WTC11 (cell line): ENCODE measurements around the gene GASK1A. TPM values are rescaled to one million over a fixed set of nuclear protein-coding genes. Genes with fewer than 3 reads are reported as not detected.
A peak's percentile ranks its signal among the peaks of the same experiment; 100 is the strongest.

Experiments used
- ATAC-seq: fragments of 200-7000 bp; cut with Tn5 transposase; 2 replicates; pipeline ENCODE4 v1.10.0; 2021; ENCODE audit warnings: mild to moderate bottlenecking, moderate library complexity
- CTCF ChIA-PET: fragments of 300-600 bp; sonication (Branson Sonifier 250); formaldehyde crosslinking; loops from one replicate; lab custom pipeline; 2021; ENCODE audit warnings: antibody characterized with exemption; lab: Charles Lee
- POLR2A ChIA-PET: fragments of 350-600 bp; sonication (Branson Sonifier 250); formaldehyde crosslinking; loops from one replicate; lab custom pipeline; 2021; ENCODE audit warnings: antibody characterized with exemption; lab: Charles Lee
- DNase-seq: peaks from one replicate; pipeline ENCODE4 v3.0.0; 2021; ENCODE audit warnings: low spot score
- H3K27ac Mint-ChIP-seq: 2 replicates; pipeline ENCODE4 v1.8.0; 2021; ENCODE audit warnings: mixed read lengths
- H3K27me3 Mint-ChIP-seq: 2 replicates; pipeline ENCODE4 v1.8.0; 2021; ENCODE audit warnings: low read depth, mild to moderate bottlenecking, moderate library complexity, mixed read lengths
- H3K36me3 Mint-ChIP-seq: 2 replicates; pipeline ENCODE4 v1.8.0; 2021; ENCODE audit warnings: mixed read lengths
- H3K4me1 Mint-ChIP-seq: 2 replicates; pipeline ENCODE4 v1.8.0; 2022; ENCODE audit warnings: mixed read lengths
- H3K4me3 Mint-ChIP-seq: 2 replicates; pipeline ENCODE4 v1.8.0; 2021; ENCODE audit warnings: mild to moderate bottlenecking, moderate library complexity, mixed read lengths
- H3K9me3 Mint-ChIP-seq: 2 replicates; pipeline ENCODE4 v1.8.0; 2021; ENCODE audit warnings: mixed read lengths
- ELF4 ChIP-seq: sonication (generic); formaldehyde crosslinking; IDR thresholded peaks from 2 replicates; pipeline ENCODE4 v1.8.1; 2022; ENCODE audit warnings: low read depth, mild to moderate bottlenecking, moderate library complexity, missing genetic modification reagents
- ERG ChIP-seq: fragments of 250-450 bp; sonication (Bioruptor Pico); IDR thresholded peaks from 2 replicates; pipeline ENCODE4 v1.8.0; 2021; ENCODE audit warnings: mild to moderate bottlenecking
- FOXP1 ChIP-seq: sonication (generic); formaldehyde crosslinking; IDR thresholded peaks from 2 replicates; pipeline ENCODE4 v1.8.0; 2022; ENCODE audit warnings: missing genetic modification reagents, mild to moderate bottlenecking, moderate library complexity, borderline replicate concordance
- GTF2I ChIP-seq: fragments of 250-450 bp; sonication (Bioruptor Pico); conservative IDR thresholded peaks from 2 replicates; pipeline ENCODE4 v1.4.0; 2021; ENCODE audit warnings: mild to moderate bottlenecking
- KAT7 ChIP-seq: sonication (generic); formaldehyde crosslinking; IDR thresholded peaks from 2 replicates; pipeline ENCODE4 v1.8.1; 2023; ENCODE audit warnings: missing genetic modification reagents, mild to moderate bottlenecking, borderline replicate concordance
- NFATC4 ChIP-seq: fragments of 250-450 bp; sonication (Bioruptor Pico); IDR thresholded peaks from 2 replicates; pipeline ENCODE4 v1.9.0; 2021; ENCODE audit warnings: mild to moderate bottlenecking
- USF1 ChIP-seq: sonication (generic); formaldehyde crosslinking; IDR thresholded peaks from 2 replicates; pipeline ENCODE4 v1.8.0; 2022; ENCODE audit warnings: mild to moderate bottlenecking, missing genetic modification reagents
- USF2 ChIP-seq: sonication (generic); formaldehyde crosslinking; IDR thresholded peaks from 2 replicates; pipeline ENCODE4 v1.8.1; 2023; ENCODE audit warnings: mild to moderate bottlenecking, missing genetic modification reagents, moderate library complexity
- ZNF138 ChIP-seq: sonication (generic); formaldehyde crosslinking; conservative IDR thresholded peaks from 2 replicates; pipeline ENCODE4 v1.8.1; 2022; ENCODE audit warnings: mild to moderate bottlenecking, moderate library complexity, missing genetic modification reagents
- ZNF281 ChIP-seq: sonication (generic); formaldehyde crosslinking; IDR thresholded peaks from 2 replicates; pipeline ENCODE4 v1.8.0; 2023; ENCODE audit warnings: mild to moderate bottlenecking, missing genetic modification reagents
- total RNA-seq: library from RNA; stranded (reverse); gene quantifications from 3 replicates; pipeline ENCODE4 v1.2.3, GENCODE V29; 2021
- TF ChIP-seq, protein P1 (sequence below): fragments of 200-600 bp; IDR thresholded peaks from 2 replicates; pipeline ENCODE4 v1.8.0; 2022; ENCODE audit warnings: antibody characterized with exemption
- TF ChIP-seq, protein P2 (sequence below): sonication (generic); formaldehyde crosslinking; conservative IDR thresholded peaks from 2 replicates; pipeline ENCODE4 v1.8.1; 2022; ENCODE audit warnings: mild to moderate bottlenecking, missing genetic modification reagents

GASK1A gene
- total RNA-seq, 1 experiment from 2014 or later, result 9.6 TPM

- TF ChIP-seq USF2 (CRISPR knock-in tag), result no peak
- TF ChIP-seq GTF2I (CRISPR knock-in tag), result no peak
- TF ChIP-seq ZNF281 (CRISPR knock-in tag), result no peak
These were observed 22.0 kb downstream of the GASK1A start (continued) for GRCh38 chr3:43001094-43001553.

- H3K36me3 Mint-ChIP-seq, result no peaks in the 10 kb centered on the region
- no peak overlapping the region for H3K27ac Mint-ChIP-seq
- no peaks in the 10 kb centered on the region for H3K4me1 Mint-ChIP-seq
- CTCF ChIA-PET, result interaction anchor here (1.0 kb wide), 2 partner anchors 70 to 112 kb away, joined by 3 to 4 read pairs; no protein-coding TSS in a partner anchor
- H3K4me3 Mint-ChIP-seq, result no peak overlapping the region
- POLR2A ChIA-PET, result no interaction called here
- ATAC-seq (peak; percentile 58; the same call in 1 of the 2 replicates), DNase-seq (no peak)
- TF ChIP-seq KAT7 (CRISPR knock-in tag) (no peak), FOXP1 (CRISPR knock-in tag) (no peak), ZNF138 (CRISPR knock-in tag) (no peak)
- TF ChIP-seq, protein P1, sequence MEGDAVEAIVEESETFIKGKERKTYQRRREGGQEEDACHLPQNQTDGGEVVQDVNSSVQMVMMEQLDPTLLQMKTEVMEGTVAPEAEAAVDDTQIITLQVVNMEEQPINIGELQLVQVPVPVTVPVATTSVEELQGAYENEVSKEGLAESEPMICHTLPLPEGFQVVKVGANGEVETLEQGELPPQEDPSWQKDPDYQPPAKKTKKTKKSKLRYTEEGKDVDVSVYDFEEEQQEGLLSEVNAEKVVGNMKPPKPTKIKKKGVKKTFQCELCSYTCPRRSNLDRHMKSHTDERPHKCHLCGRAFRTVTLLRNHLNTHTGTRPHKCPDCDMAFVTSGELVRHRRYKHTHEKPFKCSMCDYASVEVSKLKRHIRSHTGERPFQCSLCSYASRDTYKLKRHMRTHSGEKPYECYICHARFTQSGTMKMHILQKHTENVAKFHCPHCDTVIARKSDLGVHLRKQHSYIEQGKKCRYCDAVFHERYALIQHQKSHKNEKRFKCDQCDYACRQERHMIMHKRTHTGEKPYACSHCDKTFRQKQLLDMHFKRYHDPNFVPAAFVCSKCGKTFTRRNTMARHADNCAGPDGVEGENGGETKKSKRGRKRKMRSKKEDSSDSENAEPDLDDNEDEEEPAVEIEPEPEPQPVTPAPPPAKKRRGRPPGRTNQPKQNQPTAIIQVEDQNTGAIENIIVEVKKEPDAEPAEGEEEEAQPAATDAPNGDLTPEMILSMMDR, result no peak
- H3K27me3 Mint-ChIP-seq, result no peaks in the 10 kb centered on the region; the same call in 1 of the 2 replicates
- no peaks in the 10 kb centered on the region for H3K9me3 Mint-ChIP-seq
These were observed 22.5 kb downstream of the GASK1A start for GRCh38 chr3:43001556-43002121.

- no peak for ATAC-seq
- no peak for DNase-seq
- H3K9me3 Mint-ChIP-seq, result no peaks in the 10 kb centered on the region
- no peak overlapping the region for H3K27ac Mint-ChIP-seq
- no peaks in the 10 kb centered on the region for H3K36me3 Mint-ChIP-seq
- TF ChIP-seq ERG, result no peak
- no peak for TF ChIP-seq USF1 (CRISPR knock-in tag)
- no peak for TF ChIP-seq NFATC4 (CRISPR knock-in tag)
- TF ChIP-seq ELF4, result no peak
- TF ChIP-seq, protein P2, sequence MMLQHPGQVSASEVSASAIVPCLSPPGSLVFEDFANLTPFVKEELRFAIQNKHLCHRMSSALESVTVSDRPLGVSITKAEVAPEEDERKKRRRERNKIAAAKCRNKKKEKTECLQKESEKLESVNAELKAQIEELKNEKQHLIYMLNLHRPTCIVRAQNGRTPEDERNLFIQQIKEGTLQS (CRISPR knock-in tag), result no peak
- no peaks in the 10 kb centered on the region; the same call in 1 of the 2 replicates for H3K27me3 Mint-ChIP-seq
- ChIA-PET CTCF (no interaction called here), POLR2A (no interaction called here)
- H3K4me1 Mint-ChIP-seq, result 0 out of 2 replicates have a peak, but pooled peaks cover 2% of the 10 kb centered on the region
- no peak overlapping the region for H3K4me3 Mint-ChIP-seq
These were observed 25.2 kb downstream of the GASK1A start for GRCh38 chr3:43004282-43004681.
